SK-N-SH treated with all-trans-retinoic acid at 6 μM for 48 hours (cell line): Measurements from ENCODE around the gene AGBL1.

ENCODE experiments used
- ATAC-seq: fragments of 200-7000 bp; cut with Tn5 transposase; 3 replicates; pipeline ENCODE4 v1.9.1; 2020; ENCODE audit warnings: mild to moderate bottlenecking, moderate library complexity
- ARNTL ChIP-seq: fragments of 450-650 bp; formaldehyde crosslinking; IDR thresholded peaks from 2 replicates; pipeline ENCODE4 v1.5.0; 2020; ENCODE audit warnings: low read depth, mild to moderate bottlenecking, moderate library complexity, borderline replicate concordance
- BACH2 ChIP-seq: fragments of 250-450 bp; sonication (Bioruptor Pico); IDR thresholded peaks from 2 replicates; pipeline ENCODE4 v1.9.0; 2021; ENCODE audit warnings: mild to moderate bottlenecking, borderline replicate concordance
- CREB5 ChIP-seq: fragments of 250-450 bp; sonication (Bioruptor Pico); IDR thresholded peaks from 2 replicates; pipeline ENCODE4 v1.5.1; 2020; ENCODE audit warnings: low read depth, mild to moderate bottlenecking, moderate library complexity
- CSDC2 ChIP-seq: fragments of 250-450 bp; sonication (Bioruptor Pico); IDR thresholded peaks from 2 replicates; pipeline ENCODE4 v1.5.0; 2020; ENCODE audit warnings: mild to moderate bottlenecking, moderate library complexity
- ESRRG ChIP-seq: fragments of 250-450 bp; sonication (Bioruptor Pico); IDR thresholded peaks from 2 replicates; pipeline ENCODE4 v1.6.1; 2021; ENCODE audit warnings: mild to moderate bottlenecking
- GLIS3 ChIP-seq: fragments of 250-450 bp; sonication (Bioruptor Pico); IDR thresholded peaks from 2 replicates; pipeline ENCODE4 v1.5.0; 2020; ENCODE audit warnings: mild to moderate bottlenecking, moderate library complexity
- ISL1 ChIP-seq: fragments of 250-450 bp; sonication (Bioruptor Pico); IDR thresholded peaks from 2 replicates; pipeline ENCODE4 v2.1.2; 2022; ENCODE audit warnings: mild to moderate bottlenecking, moderate library complexity
- OSR1 ChIP-seq: fragments of 250-450 bp; sonication (Bioruptor Pico); IDR thresholded peaks from 2 replicates; pipeline ENCODE4 v1.8.0; 2022; ENCODE audit warnings: moderate library complexity, mild to moderate bottlenecking, inconsistent platforms
- PATZ1 ChIP-seq: fragments of 250-450 bp; sonication (Bioruptor Pico); IDR thresholded peaks from 2 replicates; pipeline ENCODE4 v1.8.0; 2020; ENCODE audit warnings: mild to moderate bottlenecking, moderate library complexity, borderline replicate concordance
- POU6F1 ChIP-seq: fragments of 250-450 bp; sonication (Bioruptor Pico); IDR thresholded peaks from 2 replicates; pipeline ENCODE4 v1.8.0; 2021; ENCODE audit warnings: low read depth, mild to moderate bottlenecking, moderate library complexity, borderline replicate concordance
- PPARA ChIP-seq: fragments of 250-450 bp; sonication (Bioruptor Pico); IDR thresholded peaks from 2 replicates; pipeline ENCODE4 v1.5.0; 2020; ENCODE audit warnings: mild to moderate bottlenecking, borderline replicate concordance
- SNAI2 ChIP-seq: fragments of 250-450 bp; sonication (Bioruptor Pico); IDR thresholded peaks from 2 replicates; pipeline ENCODE4 v1.5.0; 2020; ENCODE audit warnings: mild to moderate bottlenecking, moderate library complexity
- TCF4 ChIP-seq: fragments of 250-450 bp; sonication (Bioruptor Pico); IDR thresholded peaks from 2 replicates; pipeline ENCODE4 v1.8.0; 2021; ENCODE audit warnings: mild to moderate bottlenecking, moderate library complexity, borderline replicate concordance
- TOX ChIP-seq: fragments of 250-450 bp; sonication (Bioruptor Pico); IDR thresholded peaks from 2 replicates; pipeline ENCODE4 v1.8.0; 2021; ENCODE audit warnings: mild to moderate bottlenecking, moderate library complexity, borderline replicate concordance
- TSHZ2 ChIP-seq: fragments of 250-450 bp; sonication (Bioruptor Pico); IDR thresholded peaks from 2 replicates; pipeline ENCODE4 v1.5.0; 2020; ENCODE audit warnings: mild to moderate bottlenecking, moderate library complexity
- ZC3H10 ChIP-seq: fragments of 250-450 bp; sonication (Bioruptor Pico); IDR thresholded peaks from 2 replicates; pipeline ENCODE4 v1.5.1; 2021; ENCODE audit warnings: mild to moderate bottlenecking, moderate library complexity
- ZFP3 ChIP-seq: fragments of 250-450 bp; sonication (Bioruptor Pico); IDR thresholded peaks from 2 replicates; pipeline ENCODE4 v1.5.0; 2020; ENCODE audit warnings: mild to moderate bottlenecking, moderate library complexity
- ZFP30 ChIP-seq: fragments of 450-650 bp; formaldehyde crosslinking; IDR thresholded peaks from 2 replicates; pipeline ENCODE4 v1.5.0; 2022; ENCODE audit warnings: mild to moderate bottlenecking, moderate library complexity
- ZNF565 ChIP-seq: fragments of 450-650 bp; formaldehyde crosslinking; conservative IDR thresholded peaks from 2 replicates; pipeline ENCODE4 v1.5.0; 2020; ENCODE audit warnings: low read depth, mild to moderate bottlenecking, moderate library complexity
- ZNF70 ChIP-seq: fragments of 450-650 bp; formaldehyde crosslinking; IDR thresholded peaks from 2 replicates; pipeline ENCODE4 v1.5.0; 2020; ENCODE audit warnings: mild to moderate bottlenecking, moderate library complexity
- ZNF8 ChIP-seq: fragments of 450-650 bp; formaldehyde crosslinking; IDR thresholded peaks from 2 replicates; pipeline ENCODE4 v1.5.0; 2020; ENCODE audit warnings: mild to moderate bottlenecking, moderate library complexity

Gene AGBL1

GRCh38 chr15:86840996-86841395, 761.3 kb downstream of the AGBL1 start:
- no peak for ATAC-seq

GRCh38 chr15:86842199-86842598, 762.5 kb downstream of the AGBL1 start:
- ATAC-seq = no peak
- TF ChIP-seq BACH2 (CRISPR knock-in tag) (no peak), ESRRG (CRISPR knock-in tag) (no peak), ZNF565 (CRISPR knock-in tag) (no peak), ZFP30 (CRISPR knock-in tag) (no peak), ISL1 (CRISPR knock-in tag) (no peak), ZC3H10 (CRISPR knock-in tag) (no peak), ARNTL (CRISPR knock-in tag) (no peak), CREB5 (CRISPR knock-in tag) (no peak), PPARA (no peak), PATZ1 (no peak), TCF4 (CRISPR knock-in tag) (no peak), ZNF8 (CRISPR knock-in tag) (no peak), TSHZ2 (CRISPR knock-in tag) (no peak), TOX (CRISPR knock-in tag) (no peak), ZNF70 (no peak), OSR1 (CRISPR knock-in tag) (no peak), CSDC2 (CRISPR knock-in tag) (no peak), GLIS3 (CRISPR knock-in tag) (no peak)

More at GRCh38 chr15:86840996-86841395, 761.3 kb downstream of the AGBL1 start:
- TF ChIP-seq ISL1 (CRISPR knock-in tag) (no peak), PATZ1 (no peak), ZC3H10 (CRISPR knock-in tag) (no peak), CREB5 (CRISPR knock-in tag) (no peak)

GRCh38 chr15:86846036-86846435, 766.4 kb downstream of the AGBL1 start:
- TF ChIP-seq ARNTL (CRISPR knock-in tag) (no peak), TOX (CRISPR knock-in tag) (no peak), PPARA (no peak), CSDC2 (CRISPR knock-in tag) (no peak), SNAI2 (CRISPR knock-in tag) (no peak), ZFP30 (CRISPR knock-in tag) (no peak), ZNF565 (CRISPR knock-in tag) (no peak), ZC3H10 (CRISPR knock-in tag) (no peak), ISL1 (CRISPR knock-in tag) (no peak), POU6F1 (CRISPR knock-in tag) (no peak), ESRRG (CRISPR knock-in tag) (no peak), ZFP3 (CRISPR knock-in tag) (no peak), ZNF70 (no peak), TCF4 (CRISPR knock-in tag) (no peak), GLIS3 (CRISPR knock-in tag) (no peak), CREB5 (CRISPR knock-in tag) (no peak), OSR1 (CRISPR knock-in tag) (no peak), BACH2 (CRISPR knock-in tag) (no peak)

More at GRCh38 chr15:86846036-86846435, 766.4 kb downstream of the AGBL1 start:
- ATAC-seq = no peak
